ENCODE results near the gene SLC35F1.
A peak's percentile ranks its signal among the peaks of the same experiment; 100 is the strongest.

Gene SLC35F1

DNA sequence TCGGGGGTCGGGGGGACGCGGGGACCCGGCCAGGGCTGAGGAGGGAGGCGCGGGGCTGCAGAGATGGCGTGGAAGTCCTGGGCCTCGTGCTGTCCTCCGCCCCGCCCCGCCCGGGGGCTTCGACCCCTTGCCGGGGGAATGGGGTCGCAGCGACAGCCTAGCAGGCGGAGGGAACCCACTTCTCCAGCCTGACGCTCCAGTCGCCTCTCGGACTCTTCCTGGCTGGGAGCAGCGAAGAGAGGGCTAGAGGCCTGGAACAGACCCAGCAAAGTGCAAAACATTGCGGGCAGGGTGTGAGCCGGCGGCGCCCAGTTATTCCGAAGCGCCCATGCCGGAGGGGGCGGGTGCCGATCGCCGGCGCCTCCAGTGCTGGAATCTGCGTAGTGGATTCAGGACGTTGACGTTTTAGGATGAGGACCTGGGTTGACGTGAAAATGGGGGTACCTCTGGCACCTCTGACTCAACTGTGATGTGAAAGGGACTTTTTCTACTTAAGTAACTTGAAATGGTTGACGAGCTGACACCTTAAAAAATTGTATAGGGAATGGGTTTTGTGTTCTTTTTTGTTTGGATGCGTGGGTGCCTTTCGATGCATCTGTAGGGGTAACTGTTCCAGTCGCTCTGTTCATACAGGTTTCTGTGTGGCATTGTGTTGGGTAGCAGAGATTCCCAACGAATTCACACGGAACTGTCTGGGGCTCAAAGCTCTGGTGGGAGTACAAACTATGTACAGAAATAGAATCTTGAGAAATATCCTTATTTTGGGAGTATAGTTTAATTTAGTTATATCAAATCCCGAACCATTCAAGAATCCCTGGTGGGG is 1.4 kb downstream of the SLC35F1 start:
- no peaks in the 10 kb centered on the region for H3K36me3 ChIP-seq (ENCODE audit: control insufficient read depth in 2 of 2, insufficient read depth in 1 of 2, low read length in 2 of 2)
- H3K27ac ChIP-seq (ENCODE audit: extremely low read depth, low read depth, low read length): peak overlapping the region; percentile 84; the same call in 1 of the 2 replicates
- POLR2A ChIA-PET: interaction anchor here (0.9 kb wide), 1 partner anchor 306 kb away, joined by 3 read pairs; the partner anchor contains the start of gene GOPC
- H3K4me1 ChIP-seq (ENCODE audit: control insufficient read depth, insufficient read depth, low read length): 0 out of 2 replicates have a peak, but pooled peaks cover 2% of the 10 kb centered on the region
- peak overlapping the region; percentile 79 for H3K4me3 ChIP-seq (ENCODE audit: low read depth, low read length)
- CTCF ChIA-PET: interaction anchor here (0.6 to 1.8 kb wide), 7 partner anchors 8 to 561 kb away, joined by 3 to 11 read pairs (median 4); no protein-coding TSS in a partner anchor
- no peaks in the 10 kb centered on the region for H3K9me3 ChIP-seq (ENCODE audit: control insufficient read depth, insufficient read depth, low read depth, low read length)
- peak; percentile 70 for TF ChIP-seq ZNF341 (tag by site-specific recombination; IDR thresholded peaks at IDR 0.05; ENCODE audit: low read depth)
- peak; percentile 47; the same call in 1 of the 2 replicates for TF ChIP-seq SP7 (tag by site-specific recombination; IDR thresholded peaks at IDR 0.05)
- TF ChIP-seq ZNF391 (tag by site-specific recombination; IDR thresholded peaks at IDR 0.05; ENCODE audit: borderline replicate concordance, low read depth): no peak
- TF ChIP-seq, protein P1, sequence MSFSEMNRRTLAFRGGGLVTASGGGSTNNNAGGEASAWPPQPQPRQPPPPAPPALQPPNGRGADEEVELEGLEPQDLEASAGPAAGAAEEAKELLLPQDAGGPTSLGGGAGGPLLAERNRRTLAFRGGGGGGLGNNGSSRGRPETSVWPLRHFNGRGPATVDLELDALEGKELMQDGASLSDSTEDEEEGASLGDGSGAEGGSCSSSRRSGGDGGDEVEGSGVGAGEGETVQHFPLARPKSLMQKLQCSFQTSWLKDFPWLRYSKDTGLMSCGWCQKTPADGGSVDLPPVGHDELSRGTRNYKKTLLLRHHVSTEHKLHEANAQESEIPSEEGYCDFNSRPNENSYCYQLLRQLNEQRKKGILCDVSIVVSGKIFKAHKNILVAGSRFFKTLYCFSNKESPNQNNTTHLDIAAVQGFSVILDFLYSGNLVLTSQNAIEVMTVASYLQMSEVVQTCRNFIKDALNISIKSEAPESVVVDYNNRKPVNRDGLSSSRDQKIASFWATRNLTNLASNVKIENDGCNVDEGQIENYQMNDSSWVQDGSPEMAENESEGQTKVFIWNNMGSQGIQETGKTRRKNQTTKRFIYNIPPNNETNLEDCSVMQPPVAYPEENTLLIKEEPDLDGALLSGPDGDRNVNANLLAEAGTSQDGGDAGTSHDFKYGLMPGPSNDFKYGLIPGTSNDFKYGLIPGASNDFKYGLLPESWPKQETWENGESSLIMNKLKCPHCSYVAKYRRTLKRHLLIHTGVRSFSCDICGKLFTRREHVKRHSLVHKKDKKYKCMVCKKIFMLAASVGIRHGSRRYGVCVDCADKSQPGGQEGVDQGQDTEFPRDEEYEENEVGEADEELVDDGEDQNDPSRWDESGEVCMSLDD (tag by site-specific recombination; IDR thresholded peaks at IDR 0.05): peak; percentile 93
- TF ChIP-seq, protein P2, sequence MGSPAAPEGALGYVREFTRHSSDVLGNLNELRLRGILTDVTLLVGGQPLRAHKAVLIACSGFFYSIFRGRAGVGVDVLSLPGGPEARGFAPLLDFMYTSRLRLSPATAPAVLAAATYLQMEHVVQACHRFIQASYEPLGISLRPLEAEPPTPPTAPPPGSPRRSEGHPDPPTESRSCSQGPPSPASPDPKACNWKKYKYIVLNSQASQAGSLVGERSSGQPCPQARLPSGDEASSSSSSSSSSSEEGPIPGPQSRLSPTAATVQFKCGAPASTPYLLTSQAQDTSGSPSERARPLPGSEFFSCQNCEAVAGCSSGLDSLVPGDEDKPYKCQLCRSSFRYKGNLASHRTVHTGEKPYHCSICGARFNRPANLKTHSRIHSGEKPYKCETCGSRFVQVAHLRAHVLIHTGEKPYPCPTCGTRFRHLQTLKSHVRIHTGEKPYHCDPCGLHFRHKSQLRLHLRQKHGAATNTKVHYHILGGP (tag by site-specific recombination; IDR thresholded peaks at IDR 0.05): no peak
- TF ChIP-seq ZNF366 (tag by site-specific recombination; conservative IDR thresholded peaks at IDR 0.05): peak; percentile 46; the same call in 1 of the 2 replicates
- peak; percentile 69; the same call in 1 of the 2 replicates for TF ChIP-seq KLF16 (tag by site-specific recombination; IDR thresholded peaks at IDR 0.05)
- 0 out of 2 replicates have a peak, but pooled peaks have one; percentile 42 for TF ChIP-seq ZNF777 (tag by site-specific recombination; IDR thresholded peaks at IDR 0.05; ENCODE audit: borderline replicate concordance)
- TF ChIP-seq ZNF560 (tag by site-specific recombination; IDR thresholded peaks at IDR 0.05; ENCODE audit: borderline replicate concordance): no peak
- TF ChIP-seq ZNF211 (tag by site-specific recombination; IDR thresholded peaks at IDR 0.05; ENCODE audit: low read depth): no peak
- peak; percentile 40 for TF ChIP-seq SP3 (tag by site-specific recombination; IDR thresholded peaks at IDR 0.05)
- no peak for TF ChIP-seq PRDM4 (tag by site-specific recombination; IDR thresholded peaks at IDR 0.05)
- TF ChIP-seq ZSCAN16 (tag by site-specific recombination; IDR thresholded peaks at IDR 0.05): no peak
- no peak; the same call in 1 of the 2 replicates for TF ChIP-seq ZBTB21 (tag by site-specific recombination; IDR thresholded peaks at IDR 0.05)
- TF ChIP-seq ZNF404 (tag by site-specific recombination; IDR thresholded peaks at IDR 0.05): no peak
- TF ChIP-seq ZNF510 (tag by site-specific recombination; IDR thresholded peaks at IDR 0.05; ENCODE audit: insufficient replicate concordance): no peak
- TF ChIP-seq, protein P3, sequence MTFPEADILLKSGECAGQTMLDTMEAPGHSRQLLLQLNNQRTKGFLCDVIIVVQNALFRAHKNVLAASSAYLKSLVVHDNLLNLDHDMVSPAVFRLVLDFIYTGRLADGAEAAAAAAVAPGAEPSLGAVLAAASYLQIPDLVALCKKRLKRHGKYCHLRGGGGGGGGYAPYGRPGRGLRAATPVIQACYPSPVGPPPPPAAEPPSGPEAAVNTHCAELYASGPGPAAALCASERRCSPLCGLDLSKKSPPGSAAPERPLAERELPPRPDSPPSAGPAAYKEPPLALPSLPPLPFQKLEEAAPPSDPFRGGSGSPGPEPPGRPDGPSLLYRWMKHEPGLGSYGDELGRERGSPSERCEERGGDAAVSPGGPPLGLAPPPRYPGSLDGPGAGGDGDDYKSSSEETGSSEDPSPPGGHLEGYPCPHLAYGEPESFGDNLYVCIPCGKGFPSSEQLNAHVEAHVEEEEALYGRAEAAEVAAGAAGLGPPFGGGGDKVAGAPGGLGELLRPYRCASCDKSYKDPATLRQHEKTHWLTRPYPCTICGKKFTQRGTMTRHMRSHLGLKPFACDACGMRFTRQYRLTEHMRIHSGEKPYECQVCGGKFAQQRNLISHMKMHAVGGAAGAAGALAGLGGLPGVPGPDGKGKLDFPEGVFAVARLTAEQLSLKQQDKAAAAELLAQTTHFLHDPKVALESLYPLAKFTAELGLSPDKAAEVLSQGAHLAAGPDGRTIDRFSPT (tag by site-specific recombination; IDR thresholded peaks at IDR 0.05): peak; percentile 38; the same call in 1 of the 2 replicates
- TF ChIP-seq ZNF214 (tag by site-specific recombination; IDR thresholded peaks at IDR 0.05; ENCODE audit: borderline replicate concordance): no peak
- TF ChIP-seq ZNF623 (tag by site-specific recombination; IDR thresholded peaks at IDR 0.05): no peak
- no peak for TF ChIP-seq MEIS1 (CRISPR knock-in tag; IDR thresholded peaks at IDR 0.05; ENCODE audit: borderline replicate concordance)
- TF ChIP-seq WT1 (tag by site-specific recombination; IDR thresholded peaks at IDR 0.05): no peak
- TF ChIP-seq ZNF221 (tag by site-specific recombination; IDR thresholded peaks at IDR 0.05; ENCODE audit: borderline replicate concordance): no peak
- TF ChIP-seq BCL11B (tag by site-specific recombination; IDR thresholded peaks at IDR 0.05; ENCODE audit: low read depth): no peak
- no peak for TF ChIP-seq ZSCAN18 (tag by site-specific recombination; IDR thresholded peaks at IDR 0.05)
- no peak for TF ChIP-seq ZNF175 (tag by site-specific recombination; IDR thresholded peaks at IDR 0.05)
- TF ChIP-seq KLF1 (tag by site-specific recombination; IDR thresholded peaks at IDR 0.05): peak; percentile 42; the same call in 1 of the 2 replicates
- no peak for TF ChIP-seq ZNF658 (tag by site-specific recombination; IDR thresholded peaks at IDR 0.05)
